Panc1 (cell line): ENCODE results near the gene DOK7. TPM values are rescaled to one million over a fixed set of nuclear protein-coding genes. Genes with fewer than 3 reads are reported as not detected.

Experiments
- ATAC-seq: fragments of 200-7000 bp; cut with Tn5 transposase; 2 replicates; pipeline ENCODE4 v1.9.1; 2020; ENCODE audit warnings: mild to moderate bottlenecking, moderate library complexity
- BruUV-seq: library from RNA; stranded (reverse); fragments of 400-500 nt; replicated peaks from 2 replicates; lab custom pipeline; 2021; lab: Mats Ljungman, UMichigan
- CTCF ChIA-PET: fragments of 300-600 bp; sonication (Branson Sonifier 250); formaldehyde crosslinking; loops from one replicate; lab custom pipeline; 2022; ENCODE audit warnings: antibody characterized with exemption; lab: Charles Lee
- POLR2A ChIA-PET: fragments of 300-600 bp; sonication (Branson Sonifier 250); formaldehyde crosslinking; loops from one replicate; lab custom pipeline; 2022; ENCODE audit warnings: antibody characterized with exemption; lab: Charles Lee
- DNase-seq: peaks from one replicate; pipeline ENCODE4 v3.0.0-alpha.2; 2010; ENCODE audit warnings: low read depth, low spot score
- H3K27ac ChIP-seq: 2 replicates; pipeline ENCODE4 v1.5.1; 2011; ENCODE audit warnings: mild to moderate bottlenecking, low read length, inconsistent platforms
- H3K27me3 ChIP-seq: fragments of 200-500 bp; sonication (Bioruptor generic); 2 replicates; pipeline ENCODE4 v1.6.0; 2014; ENCODE audit warnings: low read length, inconsistent platforms; ENCODE audit not compliant: control insufficient read depth, insufficient read depth
- H3K36me3 ChIP-seq: fragments of 200-500 bp; sonication (Bioruptor generic); 2 replicates; pipeline ENCODE4 v1.5.1; 2014; ENCODE audit warnings: inconsistent platforms, mild to moderate bottlenecking, low read length, moderate library complexity; ENCODE audit not compliant: control insufficient read depth, insufficient read depth
- H3K4me1 ChIP-seq: 2 replicates; pipeline ENCODE4 v1.5.1; 2011; ENCODE audit warnings: inconsistent platforms, mild to moderate bottlenecking, low read length, moderate library complexity; ENCODE audit not compliant: control insufficient read depth, insufficient read depth
- H3K4me3 ChIP-seq, 2 experiments: 2 replicates each; pipeline ENCODE4 v1.5.1; 2011 to 2012; ENCODE audit warnings: low read depth in 2 of 2, low read length in 2 of 2, mild to moderate bottlenecking in 2 of 2, inconsistent platforms in 1 of 2, moderate library complexity in 1 of 2
- H3K9me3 ChIP-seq: fragments of 200-500 bp; sonication (Bioruptor generic); 2 replicates; pipeline ENCODE4 v1.5.1; 2014; ENCODE audit warnings: low read depth, mild to moderate bottlenecking, inconsistent platforms, low read length, moderate library complexity; ENCODE audit not compliant: control insufficient read depth, insufficient read depth
- POLR2AphosphoS5 ChIP-seq: IDR thresholded peaks from 2 replicates; pipeline ENCODE4 v1.6.1; 2012; ENCODE audit warnings: mild to moderate bottlenecking, low read depth, low read length, moderate library complexity
- SIN3A ChIP-seq: IDR thresholded peaks from 2 replicates; pipeline ENCODE4 v1.6.1; 2012; ENCODE audit warnings: low read depth, mild to moderate bottlenecking, low read length, moderate library complexity, borderline replicate concordance; ENCODE audit not compliant: insufficient read depth
- TCF7L2 ChIP-seq: IDR thresholded peaks from 2 replicates; pipeline ENCODE4 v1.6.1; 2011; ENCODE audit warnings: mild to moderate bottlenecking, low read depth, low read length, inconsistent platforms
- in situ Hi-C: cut with HindIII; loops from 2 replicates; pipeline ENCODE4 v1.10.0; 2016; ENCODE audit warnings: low sequenced_read_pairs, low pct_unique_long_range_greater_than_20kb
- intact Hi-C: fragments of 100-400 bp; cut with micrococcal nuclease; formaldehyde crosslinking; loops from one replicate; pipeline ENCODE4 v1.10.0; 2022; ENCODE audit not compliant: unreplicated experiment
- total RNA-seq: library from RNA; stranded (reverse); gene quantifications from one replicate; pipeline ENCODE4 v1.2.1, GENCODE V29; 2021; ENCODE audit not compliant: unreplicated experiment
- TF ChIP-seq, protein P1 (sequence below): fragments of 450-650 bp; IDR thresholded peaks from 2 replicates; pipeline ENCODE4 v1.5.1; 2017; ENCODE audit warnings: mild to moderate bottlenecking
- TF ChIP-seq, protein P2 (sequence below), 2 experiments: IDR thresholded peaks; 2 replicates each; pipeline ENCODE4 v1.6.1; 2011 to 2012; ENCODE audit warnings: low read depth in 2 of 2, control low read depth in 1 of 2, low read length in 1 of 2, mild to moderate bottlenecking in 1 of 2, moderate library complexity in 1 of 2; ENCODE audit not compliant: insufficient read depth in 1 of 2

The DOK7 gene
- total RNA-seq, 1 experiment from 2014 or later = 2.4 TPM

DNA sequence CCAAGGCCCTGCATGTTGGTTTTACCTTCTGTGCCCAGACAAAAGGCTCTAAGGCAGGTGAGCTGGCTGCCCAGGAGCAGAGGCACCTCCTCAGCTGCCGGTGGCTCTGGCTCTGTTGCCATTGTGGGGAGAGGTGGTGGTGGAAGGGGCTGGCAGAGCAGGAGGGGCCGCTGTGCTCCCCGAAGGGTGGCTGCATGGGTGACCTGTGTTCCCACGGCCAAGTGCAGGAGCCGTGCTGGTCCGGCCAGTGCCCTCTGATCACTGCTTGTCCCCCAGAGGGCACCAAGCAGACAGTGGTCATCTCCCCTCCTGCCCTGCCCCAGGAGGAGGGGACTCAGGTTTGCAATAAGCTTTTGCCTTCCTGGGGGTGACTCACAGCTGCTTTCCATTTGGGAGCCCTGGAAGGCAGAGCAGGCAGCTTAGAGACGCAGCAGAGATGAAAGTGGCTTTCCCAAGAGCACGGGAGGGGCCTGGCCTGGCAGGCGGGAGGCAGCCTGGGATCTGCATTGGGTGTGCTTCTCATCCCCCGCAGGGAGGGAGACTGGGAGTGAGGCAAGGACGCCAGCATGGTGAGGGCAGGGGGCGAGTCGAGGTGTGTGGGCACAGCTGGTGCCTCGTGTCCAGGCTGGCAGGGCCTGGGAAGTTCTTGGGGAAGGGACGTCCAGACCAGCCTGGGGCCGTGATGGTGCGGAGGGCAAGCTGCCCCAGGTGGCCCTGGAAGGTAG lies 28.7 kb downstream of the DOK7 start:
- Histone ChIP-seq H3K4me1 (no peaks in the 10 kb centered on the region), H3K27me3 (no peaks in the 10 kb centered on the region), H3K4me3 (no peak overlapping the region), H3K9me3 (no peaks in the 10 kb centered on the region), H3K27ac (no peak overlapping the region), H3K36me3 (no peaks in the 10 kb centered on the region)
- intact Hi-C loops = no loop called here
- in situ Hi-C loops = no loop called here
- no TSS peak for BruUV-seq
- ChIA-PET CTCF (no interaction called here), POLR2A (no interaction called here)
- ATAC-seq = no peak
- no peak for TF ChIP-seq TCF7L2
- TF ChIP-seq, protein P1, sequence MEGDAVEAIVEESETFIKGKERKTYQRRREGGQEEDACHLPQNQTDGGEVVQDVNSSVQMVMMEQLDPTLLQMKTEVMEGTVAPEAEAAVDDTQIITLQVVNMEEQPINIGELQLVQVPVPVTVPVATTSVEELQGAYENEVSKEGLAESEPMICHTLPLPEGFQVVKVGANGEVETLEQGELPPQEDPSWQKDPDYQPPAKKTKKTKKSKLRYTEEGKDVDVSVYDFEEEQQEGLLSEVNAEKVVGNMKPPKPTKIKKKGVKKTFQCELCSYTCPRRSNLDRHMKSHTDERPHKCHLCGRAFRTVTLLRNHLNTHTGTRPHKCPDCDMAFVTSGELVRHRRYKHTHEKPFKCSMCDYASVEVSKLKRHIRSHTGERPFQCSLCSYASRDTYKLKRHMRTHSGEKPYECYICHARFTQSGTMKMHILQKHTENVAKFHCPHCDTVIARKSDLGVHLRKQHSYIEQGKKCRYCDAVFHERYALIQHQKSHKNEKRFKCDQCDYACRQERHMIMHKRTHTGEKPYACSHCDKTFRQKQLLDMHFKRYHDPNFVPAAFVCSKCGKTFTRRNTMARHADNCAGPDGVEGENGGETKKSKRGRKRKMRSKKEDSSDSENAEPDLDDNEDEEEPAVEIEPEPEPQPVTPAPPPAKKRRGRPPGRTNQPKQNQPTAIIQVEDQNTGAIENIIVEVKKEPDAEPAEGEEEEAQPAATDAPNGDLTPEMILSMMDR = no peak
- TF ChIP-seq, protein P2, sequence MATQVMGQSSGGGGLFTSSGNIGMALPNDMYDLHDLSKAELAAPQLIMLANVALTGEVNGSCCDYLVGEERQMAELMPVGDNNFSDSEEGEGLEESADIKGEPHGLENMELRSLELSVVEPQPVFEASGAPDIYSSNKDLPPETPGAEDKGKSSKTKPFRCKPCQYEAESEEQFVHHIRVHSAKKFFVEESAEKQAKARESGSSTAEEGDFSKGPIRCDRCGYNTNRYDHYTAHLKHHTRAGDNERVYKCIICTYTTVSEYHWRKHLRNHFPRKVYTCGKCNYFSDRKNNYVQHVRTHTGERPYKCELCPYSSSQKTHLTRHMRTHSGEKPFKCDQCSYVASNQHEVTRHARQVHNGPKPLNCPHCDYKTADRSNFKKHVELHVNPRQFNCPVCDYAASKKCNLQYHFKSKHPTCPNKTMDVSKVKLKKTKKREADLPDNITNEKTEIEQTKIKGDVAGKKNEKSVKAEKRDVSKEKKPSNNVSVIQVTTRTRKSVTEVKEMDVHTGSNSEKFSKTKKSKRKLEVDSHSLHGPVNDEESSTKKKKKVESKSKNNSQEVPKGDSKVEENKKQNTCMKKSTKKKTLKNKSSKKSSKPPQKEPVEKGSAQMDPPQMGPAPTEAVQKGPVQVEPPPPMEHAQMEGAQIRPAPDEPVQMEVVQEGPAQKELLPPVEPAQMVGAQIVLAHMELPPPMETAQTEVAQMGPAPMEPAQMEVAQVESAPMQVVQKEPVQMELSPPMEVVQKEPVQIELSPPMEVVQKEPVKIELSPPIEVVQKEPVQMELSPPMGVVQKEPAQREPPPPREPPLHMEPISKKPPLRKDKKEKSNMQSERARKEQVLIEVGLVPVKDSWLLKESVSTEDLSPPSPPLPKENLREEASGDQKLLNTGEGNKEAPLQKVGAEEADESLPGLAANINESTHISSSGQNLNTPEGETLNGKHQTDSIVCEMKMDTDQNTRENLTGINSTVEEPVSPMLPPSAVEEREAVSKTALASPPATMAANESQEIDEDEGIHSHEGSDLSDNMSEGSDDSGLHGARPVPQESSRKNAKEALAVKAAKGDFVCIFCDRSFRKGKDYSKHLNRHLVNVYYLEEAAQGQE (IDR thresholded peaks at IDR 0.05; ENCODE audit: insufficient read depth in 1 of 2, low read depth in 2 of 2, low read length in 1 of 2) = no peak
- no peak for TF ChIP-seq POLR2AphosphoS5
- TF ChIP-seq SIN3A = no peak
- no peak for DNase-seq

DNA sequence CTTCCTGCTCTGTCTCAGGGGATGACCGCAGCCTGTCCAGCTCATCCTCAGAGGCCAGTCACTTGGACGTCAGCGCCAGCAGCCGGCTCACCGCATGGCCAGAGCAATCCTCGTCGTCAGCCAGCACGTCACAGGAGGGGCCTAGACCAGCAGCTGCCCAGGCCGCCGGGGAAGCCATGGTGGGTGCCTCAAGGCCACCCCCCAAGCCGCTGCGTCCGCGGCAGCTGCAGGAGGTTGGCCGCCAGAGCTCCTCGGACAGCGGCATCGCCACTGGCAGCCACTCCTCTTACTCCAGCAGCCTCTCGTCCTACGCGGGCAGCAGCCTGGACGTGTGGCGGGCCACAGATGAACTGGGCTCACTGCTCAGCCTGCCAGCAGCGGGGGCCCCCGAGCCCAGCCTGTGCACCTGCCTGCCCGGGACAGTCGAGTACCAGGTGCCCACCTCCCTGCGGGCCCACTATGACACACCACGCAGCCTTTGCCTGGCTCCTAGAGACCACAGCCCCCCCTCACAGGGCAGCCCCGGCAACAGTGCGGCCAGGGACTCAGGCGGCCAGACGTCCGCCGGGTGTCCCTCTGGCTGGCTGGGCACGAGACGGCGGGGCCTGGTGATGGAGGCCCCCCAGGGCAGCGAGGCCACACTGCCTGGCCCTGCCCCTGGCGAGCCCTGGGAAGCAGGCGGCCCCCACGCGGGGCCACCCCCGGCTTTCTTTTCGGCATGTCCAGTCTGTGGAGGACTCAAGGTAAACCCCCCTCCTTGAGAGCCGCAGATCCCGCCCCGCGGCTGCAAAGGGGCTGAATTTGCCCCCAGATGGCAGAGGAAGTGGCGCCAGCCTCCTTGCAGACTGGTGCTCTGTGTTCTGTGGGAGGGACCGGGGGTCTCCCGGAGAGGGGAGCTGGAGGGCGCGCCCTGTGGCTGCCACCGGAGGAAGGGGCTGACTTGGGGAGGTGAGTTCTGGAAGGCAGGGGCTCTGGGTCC lies 29.9 kb downstream of the DOK7 start:
- POLR2A ChIA-PET = no interaction called here
- no TSS peak for BruUV-seq
- Histone ChIP-seq H3K4me1 (no peaks in the 10 kb centered on the region), H3K9me3 (no peaks in the 10 kb centered on the region), H3K27ac (no peak overlapping the region), H3K36me3 (no peaks in the 10 kb centered on the region), H3K4me3 (no peak overlapping the region), H3K27me3 (no peaks in the 10 kb centered on the region)
- CTCF ChIA-PET = no interaction called here
- TF ChIP-seq SIN3A (no peak), TCF7L2 (no peak), POLR2AphosphoS5 (no peak)
- TF ChIP-seq, protein P2 (IDR thresholded peaks at IDR 0.05; ENCODE audit: insufficient read depth in 1 of 2, low read depth in 2 of 2, low read length in 1 of 2) = no peak
- TF ChIP-seq, protein P1 = no peak
- DNase-seq (no peak), ATAC-seq (no peak)
- intact Hi-C loops (no loop called here), in situ Hi-C loops (no loop called here)
